Right atrium auricular region (tissue), 2 donors: ENCODE measurements around the gene PLA2R1. TPM values are rescaled to one million over a fixed set of nuclear protein-coding genes. Genes with fewer than 3 reads are reported as not detected.

Source experiments
- DNase-seq: peaks from one replicate; pipeline ENCODE4 v3.0.0-alpha.2; 2019; ENCODE audit warnings: low spot score
- H3K27ac ChIP-seq, 2 donors: fragments of 200-600 bp; sonication (generic); 1 replicate in 1 of 2; 2 replicates in 1 of 2; pipeline ENCODE4 v1.5.1; 2016 to 2019
- H3K27me3 ChIP-seq, 2 donors: fragments of 200-600 bp; sonication (generic); one replicate each; pipeline versions ENCODE4 v1.5.1 to v1.6.0; 2017 to 2019
- H3K36me3 ChIP-seq: fragments of 200-600 bp; sonication (generic); one replicate; pipeline ENCODE4 v1.5.1; 2016
- H3K4me1 ChIP-seq, 2 donors: fragments of 200-600 bp; sonication (generic); one replicate each; pipeline versions ENCODE4 v1.5.1 to v1.6.0; 2017 to 2019
- H3K4me3 ChIP-seq, 2 donors: fragments of 200-600 bp; sonication (generic); 1 replicate in 1 of 2; 2 replicates in 1 of 2; pipeline ENCODE4 v1.5.1; 2017 to 2019; ENCODE audit warnings: mild to moderate bottlenecking in 1 of 2, moderate library complexity in 1 of 2
- H3K9me3 ChIP-seq, 2 donors: fragments of 200-600 bp; sonication (generic); one replicate each; pipeline ENCODE4 v1.5.1; 2019
- total RNA-seq, 2 donors: library from RNA; depleted of rRNA; stranded (reverse); fragments of >200 nt; gene quantifications; one replicate each; pipeline ENCODE4 v1.1.0, GENCODE V29; 2016
- TF ChIP-seq, protein P1 (sequence below), 2 donors: fragments of 200-600 bp; sonication (generic); IDR thresholded peaks; one replicate each; pipeline ENCODE4 v1.5.1; 2019; ENCODE audit warnings: antibody characterized with exemption in 2 of 2

The PLA2R1 gene
- total RNA-seq, 2 donors from 2014 or later: 2.8 to 3.3 TPM

DNA sequence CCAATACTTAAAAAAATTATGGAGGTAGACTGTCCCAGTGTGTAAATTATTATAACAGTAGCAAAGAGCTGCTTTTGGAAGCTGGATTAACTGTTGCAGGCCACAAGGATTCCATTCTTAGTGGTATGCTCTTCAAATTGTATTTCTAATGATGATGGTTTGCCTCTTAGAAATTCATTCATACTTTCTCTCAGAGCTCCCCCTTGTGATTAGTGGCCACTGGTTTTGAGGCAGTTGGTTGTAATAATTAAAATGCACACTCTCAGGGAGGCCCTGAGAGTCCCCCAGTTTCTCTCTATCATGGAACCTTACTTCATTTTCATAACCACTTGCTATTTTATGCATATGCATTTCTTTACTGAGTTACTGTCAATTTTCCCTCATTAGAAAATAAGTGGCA, 122.5 kb downstream of the PLA2R1 start:
- TF ChIP-seq, protein P1, sequence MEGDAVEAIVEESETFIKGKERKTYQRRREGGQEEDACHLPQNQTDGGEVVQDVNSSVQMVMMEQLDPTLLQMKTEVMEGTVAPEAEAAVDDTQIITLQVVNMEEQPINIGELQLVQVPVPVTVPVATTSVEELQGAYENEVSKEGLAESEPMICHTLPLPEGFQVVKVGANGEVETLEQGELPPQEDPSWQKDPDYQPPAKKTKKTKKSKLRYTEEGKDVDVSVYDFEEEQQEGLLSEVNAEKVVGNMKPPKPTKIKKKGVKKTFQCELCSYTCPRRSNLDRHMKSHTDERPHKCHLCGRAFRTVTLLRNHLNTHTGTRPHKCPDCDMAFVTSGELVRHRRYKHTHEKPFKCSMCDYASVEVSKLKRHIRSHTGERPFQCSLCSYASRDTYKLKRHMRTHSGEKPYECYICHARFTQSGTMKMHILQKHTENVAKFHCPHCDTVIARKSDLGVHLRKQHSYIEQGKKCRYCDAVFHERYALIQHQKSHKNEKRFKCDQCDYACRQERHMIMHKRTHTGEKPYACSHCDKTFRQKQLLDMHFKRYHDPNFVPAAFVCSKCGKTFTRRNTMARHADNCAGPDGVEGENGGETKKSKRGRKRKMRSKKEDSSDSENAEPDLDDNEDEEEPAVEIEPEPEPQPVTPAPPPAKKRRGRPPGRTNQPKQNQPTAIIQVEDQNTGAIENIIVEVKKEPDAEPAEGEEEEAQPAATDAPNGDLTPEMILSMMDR (IDR thresholded peaks at IDR 0.05): peak in 1 of 2 donors; percentile 47
- Histone ChIP-seq H3K36me3 (no peaks in the 10 kb centered on the region), H3K9me3 (no peaks in the 10 kb centered on the region), H3K27ac (no peak overlapping the region), H3K4me1 (peaks cover 0 to 10% of the 10 kb centered on the region in 2 donors), H3K4me3 (no peak overlapping the region), H3K27me3 (no peaks in the 10 kb centered on the region)
- no peak for DNase-seq

DNA sequence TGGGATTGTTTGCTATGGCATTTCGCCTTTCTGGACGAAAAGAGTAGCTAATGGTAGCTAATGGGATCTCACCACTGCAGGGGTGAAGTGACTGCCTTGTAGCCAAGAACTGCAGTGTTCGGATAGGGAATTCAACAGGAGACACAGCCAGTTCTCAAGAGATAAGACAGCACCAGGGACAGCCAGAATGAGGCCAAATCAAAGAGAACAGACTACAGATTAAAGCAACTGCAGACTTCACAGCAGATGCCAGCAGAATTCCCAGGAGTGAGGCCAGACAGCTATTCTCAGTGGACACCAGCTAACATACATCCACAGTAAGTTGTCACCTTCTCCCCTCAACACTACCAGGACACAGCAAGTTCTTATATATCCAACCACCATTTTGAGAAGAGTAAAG, 124.0 kb downstream of the PLA2R1 start:
- no peaks in the 10 kb centered on the region for H3K9me3 ChIP-seq
- H3K4me3 ChIP-seq: no peak overlapping the region
- no peak for DNase-seq
- H3K27ac ChIP-seq: no peak overlapping the region
- no peaks in the 10 kb centered on the region for H3K36me3 ChIP-seq
- TF ChIP-seq, protein P1 (IDR thresholded peaks at IDR 0.05): no peak
- H3K27me3 ChIP-seq: no peaks in the 10 kb centered on the region
- H3K4me1 ChIP-seq: peaks cover 0 to 10% of the 10 kb centered on the region in 2 donors

DNA sequence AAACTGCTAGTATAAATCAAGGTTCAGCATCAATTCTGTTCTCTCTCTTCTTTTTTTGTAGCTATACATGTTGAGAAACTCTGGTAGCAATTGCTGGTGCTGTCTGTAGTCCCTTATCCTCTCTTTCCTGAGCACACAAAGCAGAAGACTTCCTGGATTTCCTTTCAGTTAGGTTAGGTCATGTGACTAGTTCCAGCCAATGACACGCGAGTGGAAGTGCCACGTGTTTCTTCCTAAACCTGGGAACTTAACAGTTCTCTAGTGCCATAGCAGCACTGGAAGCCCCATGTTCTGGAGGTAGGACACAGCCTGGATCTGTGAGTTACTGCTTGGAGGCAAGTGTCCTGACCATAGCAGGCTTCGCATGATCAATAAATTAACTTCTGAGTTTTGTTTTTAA, 125.9 kb downstream of the PLA2R1 start:
- Histone ChIP-seq H3K9me3 (no peaks in the 10 kb centered on the region), H3K27me3 (no peaks in the 10 kb centered on the region), H3K4me3 (no peak overlapping the region), H3K27ac (no peak overlapping the region), H3K4me1 (peaks cover 0 to 10% of the 10 kb centered on the region in 2 donors), H3K36me3 (no peaks in the 10 kb centered on the region)
- TF ChIP-seq, protein P1 (IDR thresholded peaks at IDR 0.05): no peak
- no peak for DNase-seq

DNA sequence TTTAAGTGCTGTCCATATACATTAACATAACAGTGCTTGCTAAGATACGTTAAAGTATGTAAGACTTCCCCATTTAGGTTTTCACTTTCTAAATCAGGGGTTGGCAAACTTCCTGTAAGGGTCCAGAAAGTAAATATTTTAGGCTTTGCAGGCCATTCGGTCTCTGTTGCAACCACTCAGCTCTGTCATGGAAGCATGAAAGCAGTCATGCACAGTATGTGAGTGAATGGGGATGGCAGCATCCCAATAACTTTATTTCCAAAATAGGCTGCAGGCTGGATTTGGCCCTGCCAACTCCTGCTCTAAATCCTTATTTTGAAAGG, 128.7 kb downstream of the PLA2R1 start:
- H3K36me3 ChIP-seq: no peaks in the 10 kb centered on the region
- TF ChIP-seq, protein P1 (IDR thresholded peaks at IDR 0.05): no peak
- peaks cover 0 to 1% of the 10 kb centered on the region in 2 donors for H3K9me3 ChIP-seq
- no peak for DNase-seq
- H3K4me1 ChIP-seq: peaks cover 0 to 6% of the 10 kb centered on the region in 2 donors
- H3K27me3 ChIP-seq: no peaks in the 10 kb centered on the region
- no peak overlapping the region for H3K27ac ChIP-seq
- no peak overlapping the region for H3K4me3 ChIP-seq

DNA sequence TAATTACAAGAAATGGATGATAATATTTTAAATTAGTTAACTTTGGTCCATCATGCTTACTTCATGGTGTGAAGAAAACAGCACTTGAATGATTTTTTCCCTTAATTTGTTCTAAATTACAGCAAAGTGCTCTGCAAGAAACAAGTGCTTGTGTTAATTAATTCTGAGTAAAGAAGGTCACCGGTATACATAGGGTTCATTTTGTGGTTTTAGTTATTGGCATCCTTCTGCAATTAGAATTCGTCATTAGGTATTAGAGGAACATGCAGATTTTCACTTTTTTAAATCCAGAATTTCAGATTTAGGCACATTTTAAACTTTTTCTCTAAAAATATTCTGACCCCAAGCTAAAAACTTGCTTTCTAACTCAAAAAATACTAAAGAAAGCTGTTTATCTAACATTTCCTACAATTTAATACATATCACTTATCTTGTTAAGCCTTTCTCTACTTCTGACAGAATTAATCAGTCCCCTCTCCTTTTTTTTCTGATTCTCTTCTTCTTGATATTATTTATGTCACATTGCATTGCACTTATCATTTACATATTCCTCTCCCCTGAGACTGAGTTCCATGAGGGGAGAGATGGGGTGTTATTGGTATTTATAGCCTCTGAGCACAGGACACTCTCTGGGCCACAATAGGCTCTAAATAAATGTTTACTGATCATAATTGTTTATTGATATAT, 129.2 kb downstream of the PLA2R1 start:
- H3K4me3 ChIP-seq: no peak overlapping the region
- DNase-seq: no peak

More for the DNA sequence above, 129.2 kb downstream of the PLA2R1 start:
- TF ChIP-seq, protein P1 (IDR thresholded peaks at IDR 0.05): no peak
- Histone ChIP-seq H3K27ac (no peak overlapping the region), H3K27me3 (no peaks in the 10 kb centered on the region), H3K36me3 (no peaks in the 10 kb centered on the region), H3K4me1 (peaks cover 0 to 2% of the 10 kb centered on the region in 2 donors), H3K9me3 (peaks cover 0 to 7% of the 10 kb centered on the region in 2 donors)
